HCT116 (cell line): Measurements from ENCODE around the gene UBE2O. TPM values are rescaled to one million over a fixed set of nuclear protein-coding genes. Genes with fewer than 3 reads are reported as not detected.

ENCODE experiments used
- ATAC-seq: fragments of 200-7000 bp; cut with Tn5 transposase; 2 replicates; pipeline ENCODE4 v1.9.1; 2020; ENCODE audit warnings: mild to moderate bottlenecking, moderate library complexity
- BruUV-seq: library from RNA; stranded (reverse); fragments of 400-500 nt; replicated peaks from 2 replicates; lab custom pipeline; 2021; lab: Mats Ljungman, UMichigan
- CTCF ChIA-PET: fragments of 300-600 bp; sonication (Branson Sonifier 250); formaldehyde crosslinking; loops from one replicate; lab custom pipeline; 2021; ENCODE audit warnings: antibody characterized with exemption; lab: Charles Lee
- POLR2A ChIA-PET: fragments of 300-600, 350-600 bp; sonication (Branson Sonifier 250); formaldehyde crosslinking; loops from one replicate; lab custom pipeline; 2021; ENCODE audit warnings: antibody characterized with exemption; lab: Charles Lee
- RAD21 ChIA-PET, 2 experiments: fragments of 300-600 bp; sonication (Branson Sonifier 250); formaldehyde crosslinking; loops; one replicate each; lab custom pipeline; 2023; ENCODE audit warnings: low total read pairs in 2 of 2; ENCODE audit not compliant: uncharacterized antibody in 2 of 2, unreplicated experiment in 2 of 2, low non-redundant PET in 1 of 2; lab: Charles Lee
- DNase-seq: peaks from one replicate; pipeline ENCODE4 v3.0.0-alpha.2; 2010; ENCODE audit warnings: low read depth, low spot score
- H2AFZ ChIP-seq: fragments of 200-600 bp; shearing (Covaris generic), sonication (generic); 2 replicates; pipeline ENCODE4 v1.6.1; 2017; ENCODE audit warnings: low read depth, mixed run types, mixed read lengths, antibody characterized with exemption, low read length; ENCODE audit not compliant: poor library complexity, severe bottlenecking
- H3K27ac ChIP-seq: 2 replicates; pipeline ENCODE4 v1.5.1; 2012; ENCODE audit warnings: low read depth, low read length
- H3K27me3 ChIP-seq: fragments of 200-600 bp; sonication (generic); 2 replicates; pipeline ENCODE4 v1.6.1; 2016; ENCODE audit warnings: mixed run types, low read length, mixed read lengths; ENCODE audit not compliant: insufficient read depth
- H3K36me3 ChIP-seq, 2 experiments: fragments of 200-500 bp in 1 of 2; fragments of 200-600 bp in 1 of 2; sonication (Bioruptor generic) in 1 of 2; sonication (generic) in 1 of 2; 2 replicates each; pipeline versions ENCODE4 v1.5.1 to v1.6.1; 2014 to 2016; ENCODE audit warnings: low read length in 2 of 2, inconsistent platforms in 1 of 2, mixed read lengths in 1 of 2, mixed run types in 1 of 2; ENCODE audit not compliant: insufficient read depth in 2 of 2, control insufficient read depth in 1 of 2
- H3K4me1 ChIP-seq, 2 experiments: fragments of 200-600 bp in 1 of 2; sonication (generic) in 1 of 2; 2 replicates each; pipeline versions ENCODE4 v1.5.1 to v1.6.1; 2012 to 2017; ENCODE audit warnings: low read length in 2 of 2, inconsistent platforms in 1 of 2, mild to moderate bottlenecking in 1 of 2, mixed read lengths in 1 of 2, mixed run types in 1 of 2, moderate library complexity in 1 of 2; ENCODE audit not compliant: insufficient read depth in 2 of 2, control insufficient read depth in 1 of 2
- H3K4me2 ChIP-seq: fragments of 200-600 bp; sonication (generic); 2 replicates; pipeline ENCODE4 v1.6.1; 2017; ENCODE audit warnings: mixed run types, low read length, mixed read lengths
- H3K4me3 ChIP-seq, 2 experiments: fragments of 200-600 bp in 1 of 2; sonication (generic) in 1 of 2; replicated peaks in 1 of 2; 2 replicates each; pipeline ENCODE4 v1.5.1; 2011 to 2016; ENCODE audit warnings: low read length in 2 of 2, control low read depth in 1 of 2, low read depth in 1 of 2, mild to moderate bottlenecking in 1 of 2, mixed read lengths in 1 of 2, mixed run types in 1 of 2
- H3K79me2 ChIP-seq: fragments of 200-600 bp; sonication (generic); 2 replicates; pipeline ENCODE4 v1.6.1; 2017; ENCODE audit warnings: mild to moderate bottlenecking, mixed run types, low read length, moderate library complexity, mixed read lengths; ENCODE audit not compliant: insufficient read depth
- H3K9ac ChIP-seq: fragments of 200-600 bp; sonication (generic); 2 replicates; pipeline ENCODE4 v1.6.1; 2016; ENCODE audit warnings: low read length, mixed read lengths
- H3K9me2 ChIP-seq: fragments of 200-600 bp; sonication (generic), shearing (Covaris generic); 2 replicates; pipeline ENCODE4 v1.6.1; 2017; ENCODE audit warnings: mixed run types, mild to moderate bottlenecking, moderate library complexity; ENCODE audit not compliant: insufficient read depth
- H3K9me3 ChIP-seq, 2 experiments: fragments of 200-500 bp in 1 of 2; fragments of 200-600 bp in 1 of 2; sonication (Bioruptor generic) in 1 of 2; sonication (generic) in 1 of 2; 2 replicates each; pipeline ENCODE4 v1.6.1; 2014 to 2017; ENCODE audit warnings: low read length in 2 of 2, mixed read lengths in 2 of 2, inconsistent platforms in 1 of 2, low read depth in 1 of 2, mild to moderate bottlenecking in 1 of 2, mixed run types in 1 of 2, moderate library complexity in 1 of 2; ENCODE audit not compliant: control insufficient read depth in 1 of 2, insufficient read depth in 1 of 2
- H4K20me1 ChIP-seq: fragments of 200-600 bp; sonication (generic), shearing (Covaris generic); 2 replicates; pipeline ENCODE4 v1.6.1; 2017; ENCODE audit warnings: mixed run types, mild to moderate bottlenecking, moderate library complexity; ENCODE audit not compliant: insufficient read depth
- ATF3 ChIP-seq: IDR thresholded peaks from 2 replicates; pipeline ENCODE4 v1.6.1; 2012
- CEBPB ChIP-seq: IDR thresholded peaks from 2 replicates; pipeline ENCODE4 v1.6.1; 2012; ENCODE audit warnings: low read depth
- EGR1 ChIP-seq: IDR thresholded peaks from 2 replicates; pipeline ENCODE4 v1.6.1; 2012; ENCODE audit warnings: low read depth
- ELF1 ChIP-seq: IDR thresholded peaks from 2 replicates; pipeline ENCODE4 v1.6.1; 2012; ENCODE audit warnings: low read depth, borderline replicate concordance
- EZH2 ChIP-seq: fragments of 200-600 bp; sonication (generic); IDR thresholded peaks from 2 replicates; pipeline ENCODE4 v1.6.1; 2017; ENCODE audit warnings: antibody characterized with exemption, mixed run types
- EZH2phosphoT487 ChIP-seq: fragments of 200-600 bp; IDR thresholded peaks from 2 replicates; pipeline ENCODE4 v1.6.1; 2018; ENCODE audit warnings: antibody characterized with exemption, borderline replicate concordance
- FOSL1 ChIP-seq: IDR thresholded peaks from 2 replicates; pipeline ENCODE4 v1.6.1; 2012; ENCODE audit warnings: low read depth
- REST ChIP-seq: IDR thresholded peaks from 2 replicates; pipeline ENCODE4 v1.6.1; 2012; ENCODE audit warnings: low read depth
- SIN3A ChIP-seq: IDR thresholded peaks from 2 replicates; pipeline ENCODE4 v1.6.1; 2012; ENCODE audit warnings: low read depth
- SRF ChIP-seq: IDR thresholded peaks from 2 replicates; pipeline ENCODE4 v1.6.1; 2012; ENCODE audit warnings: low read depth
- YY1 ChIP-seq: IDR thresholded peaks from 2 replicates; pipeline ENCODE4 v1.6.1; 2011; ENCODE audit warnings: low read length, low read depth, moderate library complexity, mild to moderate bottlenecking; ENCODE audit not compliant: insufficient replicate concordance; ENCODE audit errors: extremely low read depth
- ZFX ChIP-seq: fragments of 450-650 bp; IDR thresholded peaks from 2 replicates; pipeline ENCODE4 v1.6.1; 2017
- ZNF274 ChIP-seq: fragments of 200-500 bp; sonication (Bioruptor generic); IDR thresholded peaks from 2 replicates; pipeline ENCODE4 v1.6.1; 2014; ENCODE audit warnings: mild to moderate bottlenecking, low read depth, low read length, inconsistent platforms
- intact Hi-C: fragments of 100-400 bp; cut with micrococcal nuclease; formaldehyde crosslinking; loops from 2 replicates; pipeline ENCODE4 v1.10.0; 2022
- total RNA-seq: library from RNA; stranded (reverse); gene quantifications from one replicate; pipeline ENCODE4 v1.2.1, GENCODE V29; 2021; ENCODE audit not compliant: unreplicated experiment
- TF ChIP-seq, protein P1 (sequence below): IDR thresholded peaks from 2 replicates; pipeline ENCODE4 v1.6.1; 2012
- TF ChIP-seq, protein P2 (sequence below), 3 experiments: fragments of 200-600 bp in 1 of 3; sonication (generic) in 1 of 3; IDR thresholded peaks in 2 of 3; conservative IDR thresholded peaks in 1 of 3; 2 replicates each; pipeline ENCODE4 v1.5.1; 2012 to 2017; ENCODE audit warnings: low read depth in 2 of 3, low read length in 2 of 3, antibody characterized with exemption in 1 of 3, borderline replicate concordance in 1 of 3, control low read depth in 1 of 3, mild to moderate bottlenecking in 1 of 3, mixed read lengths in 1 of 3, mixed run types in 1 of 3, moderate library complexity in 1 of 3; ENCODE audit not compliant: insufficient read depth in 1 of 3

The UBE2O gene
- total RNA-seq, 1 experiment from 2014 or later = 59.1 TPM

- TF ChIP-seq EZH2phosphoT487 (no peak), CEBPB (no peak), FOSL1 (no peak), ZFX (no peak), EZH2 (no peak), YY1 (no peak)
- TF ChIP-seq, protein P1, sequence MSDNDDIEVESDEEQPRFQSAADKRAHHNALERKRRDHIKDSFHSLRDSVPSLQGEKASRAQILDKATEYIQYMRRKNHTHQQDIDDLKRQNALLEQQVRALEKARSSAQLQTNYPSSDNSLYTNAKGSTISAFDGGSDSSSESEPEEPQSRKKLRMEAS = no peak
Measured at GRCh38 chr17:76402711-76403110, 50.2 kb downstream of the UBE2O start (continued).

- H4K20me1 ChIP-seq = peaks cover 4% of the 10 kb centered on the region; the same call in 1 of the 2 replicates
- ATAC-seq (no peak), DNase-seq (no peak)
- H3K9me3 ChIP-seq = no peaks in the 10 kb centered on the region
- intact Hi-C loops = loop anchor here (2.0 kb wide), 1 partner anchor 29 kb away; no protein-coding TSS in a partner anchor
- no peak overlapping the region for H2AFZ ChIP-seq
- H3K9me2 ChIP-seq = no peaks in the 10 kb centered on the region
- TSS peak; percentile 18 for BruUV-seq
- H3K27ac ChIP-seq = no peak overlapping the region
- ChIA-PET POLR2A (no interaction called here), RAD21 (interaction anchor here in 1 of 2 experiments (1.8 kb wide), 1 partner anchor 59 kb away, joined by 7 read pairs; no protein-coding TSS in a partner anchor), CTCF (interaction anchor here (1.2 to 3.9 kb wide), 10 partner anchors 9 to 120 kb away, joined by 3 to 64 read pairs (median 14); partner anchors contain the start of genes PRPSAP1 and SPHK1)
- H3K9ac ChIP-seq = no peak overlapping the region
- H3K79me2 ChIP-seq = no peaks in the 10 kb centered on the region; the same call in 1 of the 2 replicates
- no peaks in the 10 kb centered on the region for H3K27me3 ChIP-seq
- H3K36me3 ChIP-seq = peaks cover 60 to 66% of the 10 kb centered on the region in 2 experiments; a peak in 3 of 4 replicates
- H3K4me2 ChIP-seq = no peak overlapping the region
- no peaks in the 10 kb centered on the region for H3K4me1 ChIP-seq
- no peak overlapping the region for H3K4me3 ChIP-seq
- TF ChIP-seq ZFX (no peak), CEBPB (no peak), EGR1 (no peak), ATF3 (no peak), SRF (no peak), SIN3A (no peak), YY1 (no peak), EZH2 (no peak), REST (no peak), ELF1 (no peak), ZNF274 (no peak)
- TF ChIP-seq, protein P2, sequence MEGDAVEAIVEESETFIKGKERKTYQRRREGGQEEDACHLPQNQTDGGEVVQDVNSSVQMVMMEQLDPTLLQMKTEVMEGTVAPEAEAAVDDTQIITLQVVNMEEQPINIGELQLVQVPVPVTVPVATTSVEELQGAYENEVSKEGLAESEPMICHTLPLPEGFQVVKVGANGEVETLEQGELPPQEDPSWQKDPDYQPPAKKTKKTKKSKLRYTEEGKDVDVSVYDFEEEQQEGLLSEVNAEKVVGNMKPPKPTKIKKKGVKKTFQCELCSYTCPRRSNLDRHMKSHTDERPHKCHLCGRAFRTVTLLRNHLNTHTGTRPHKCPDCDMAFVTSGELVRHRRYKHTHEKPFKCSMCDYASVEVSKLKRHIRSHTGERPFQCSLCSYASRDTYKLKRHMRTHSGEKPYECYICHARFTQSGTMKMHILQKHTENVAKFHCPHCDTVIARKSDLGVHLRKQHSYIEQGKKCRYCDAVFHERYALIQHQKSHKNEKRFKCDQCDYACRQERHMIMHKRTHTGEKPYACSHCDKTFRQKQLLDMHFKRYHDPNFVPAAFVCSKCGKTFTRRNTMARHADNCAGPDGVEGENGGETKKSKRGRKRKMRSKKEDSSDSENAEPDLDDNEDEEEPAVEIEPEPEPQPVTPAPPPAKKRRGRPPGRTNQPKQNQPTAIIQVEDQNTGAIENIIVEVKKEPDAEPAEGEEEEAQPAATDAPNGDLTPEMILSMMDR (IDR thresholded peaks at IDR 0.05 in 2 of 3, conservative IDR thresholded peaks at IDR 0.05 in 1 of 3; ENCODE audit: borderline replicate concordance in 1 of 3, insufficient read depth in 1 of 3, low read depth in 2 of 3, low read length in 2 of 3) = no peak
Measured at GRCh38 chr17:76399175-76400172, 53.5 kb downstream of the UBE2O start.
